Activated CD8-positive, alpha-beta T cell treated with anti-CD3 and anti-CD28 coated beads for 36 hours (primary cell): ENCODE data around the gene MMAB. TPM values are rescaled to one million over a fixed set of nuclear protein-coding genes. Genes with fewer than 3 reads are reported as not detected.

Experiments
- ATAC-seq: fragments of 200-7000 bp; cut with Tn5 transposase; one replicate; pipeline ENCODE4 v1.10.0; 2021; ENCODE audit warnings: mild to moderate bottlenecking, moderate library complexity
- CTCF ChIA-PET: fragments of 350-600 bp; sonication (Branson Sonifier 250); formaldehyde crosslinking; loops from one replicate; lab custom pipeline; 2021; ENCODE audit warnings: antibody characterized with exemption; lab: Charles Lee
- POLR2A ChIA-PET: fragments of 350-600 bp; sonication (Branson Sonifier 250); formaldehyde crosslinking; loops from one replicate; lab custom pipeline; 2021; ENCODE audit warnings: antibody characterized with exemption; lab: Charles Lee
- DNase-seq: peaks from one replicate; pipeline ENCODE4 v3.0.0-alpha.2; 2020
- H3K27ac Mint-ChIP-seq: one replicate; pipeline ENCODE4 v1.8.0; 2021; ENCODE audit warnings: mild to moderate bottlenecking, mixed read lengths
- H3K27me3 Mint-ChIP-seq: one replicate; pipeline ENCODE4 v1.8.0; 2021; ENCODE audit warnings: mixed read lengths
- H3K36me3 Mint-ChIP-seq: one replicate; pipeline ENCODE4 v1.8.0; 2021; ENCODE audit warnings: low read depth, mixed read lengths
- H3K4me1 Mint-ChIP-seq: one replicate; pipeline ENCODE4 v1.8.0; 2021; ENCODE audit warnings: low read depth, mixed read lengths
- H3K4me3 Mint-ChIP-seq: one replicate; pipeline ENCODE4 v1.8.0; 2021; ENCODE audit warnings: mild to moderate bottlenecking, moderate library complexity, mixed read lengths
- H3K9me3 Mint-ChIP-seq: one replicate; pipeline ENCODE4 v1.8.0; 2021; ENCODE audit warnings: mixed read lengths
- CTCF ChIP-seq: fragments of 200-600 bp; IDR thresholded peaks from one replicate; pipeline ENCODE4 v1.8.0; 2022; ENCODE audit warnings: antibody characterized with exemption, mild to moderate bottlenecking
- intact Hi-C: fragments of 100-400 bp; cut with micrococcal nuclease; formaldehyde crosslinking; loops from one replicate; pipeline ENCODE4 v1.10.0; 2022
- total RNA-seq, 2 experiments: library from RNA; stranded (reverse); gene quantifications; one replicate each; pipeline ENCODE4 v1.2.3, GENCODE V29; 2021

MMAB gene
- total RNA-seq, 2 experiments from 2014 or later, result 60.5 to 60.9 TPM

GRCh38 chr12:109535863-109536250 lies 37.4 kb downstream of the MMAB start:
- POLR2A ChIA-PET, result no interaction called here
- H3K27me3 Mint-ChIP-seq, result no peaks in the 10 kb centered on the region
- no peaks in the 10 kb centered on the region for H3K4me1 Mint-ChIP-seq
- H3K27ac Mint-ChIP-seq, result no peak overlapping the region
- H3K9me3 Mint-ChIP-seq, result no peaks in the 10 kb centered on the region
- no peak for TF ChIP-seq CTCF
- ATAC-seq (no peak), DNase-seq (no peak)
- CTCF ChIA-PET, result no interaction called here
- no peak overlapping the region for H3K4me3 Mint-ChIP-seq
- no peaks in the 10 kb centered on the region for H3K36me3 Mint-ChIP-seq
- intact Hi-C loops, result no loop called here

DNA sequence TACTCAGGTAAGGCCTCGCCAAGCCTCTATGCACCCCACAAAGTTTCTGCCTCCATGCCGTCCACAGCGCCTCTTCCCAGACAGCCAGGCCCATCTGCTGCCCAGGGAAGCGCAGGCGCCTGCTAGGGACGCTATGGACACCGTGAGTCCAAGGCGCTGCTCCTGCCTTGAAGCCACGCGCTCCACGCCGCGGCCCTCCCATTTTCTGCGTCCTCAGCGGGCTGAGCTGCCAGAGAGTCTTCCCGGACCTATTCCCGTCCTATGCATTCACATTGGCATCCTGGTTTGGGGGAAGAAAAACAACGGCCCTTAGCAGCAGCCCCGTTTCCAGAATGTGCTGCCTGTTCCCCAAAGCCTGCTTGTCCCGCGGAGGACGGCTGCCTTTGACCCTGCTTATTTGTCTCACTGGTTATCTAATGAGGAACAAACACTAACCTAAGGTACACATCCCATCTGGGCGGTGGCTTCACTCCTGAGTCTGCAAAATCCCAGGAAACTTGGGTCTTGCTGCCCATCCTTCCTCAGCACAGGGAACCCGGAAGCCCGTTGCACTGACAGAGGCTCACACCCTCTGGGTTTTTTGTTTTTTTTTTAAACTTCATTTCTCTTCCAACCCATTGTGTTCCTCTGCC lies 38.0 kb downstream of the MMAB start:
- CTCF ChIA-PET, result no interaction called here
- DNase-seq (no peak), ATAC-seq (no peak)
- no peak for TF ChIP-seq CTCF
- Mint-ChIP-seq H3K27me3 (no peaks in the 10 kb centered on the region), H3K36me3 (no peaks in the 10 kb centered on the region), H3K27ac (no peak overlapping the region), H3K4me3 (no peak overlapping the region), H3K4me1 (no peaks in the 10 kb centered on the region), H3K9me3 (no peaks in the 10 kb centered on the region)
- intact Hi-C loops, result no loop called here
- POLR2A ChIA-PET, result no interaction called here

DNA sequence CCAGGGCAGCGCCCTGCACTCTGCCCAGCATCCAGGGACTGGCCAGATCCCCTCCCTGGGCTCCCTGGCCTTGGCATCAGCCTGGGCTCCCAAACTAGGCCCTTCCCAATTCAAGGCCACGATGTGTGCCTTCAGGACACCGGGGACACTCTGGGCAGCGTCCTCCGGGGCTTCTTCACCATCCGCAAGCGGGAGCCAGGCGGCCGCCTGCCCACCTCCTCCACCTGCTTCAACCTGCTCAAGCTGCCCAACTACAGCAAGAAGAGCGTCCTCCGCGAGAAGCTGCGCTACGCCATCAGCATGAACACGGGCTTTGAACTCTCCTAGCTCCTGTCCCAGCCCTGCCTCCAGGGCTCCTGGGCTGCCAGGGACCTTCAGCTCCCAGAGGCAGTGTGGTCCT lies 38.8 kb downstream of the MMAB start:
- Mint-ChIP-seq H3K27me3 (no peaks in the 10 kb centered on the region), H3K27ac (no peak overlapping the region), H3K4me1 (no peaks in the 10 kb centered on the region), H3K36me3 (no peaks in the 10 kb centered on the region), H3K9me3 (no peaks in the 10 kb centered on the region), H3K4me3 (no peak overlapping the region)
- ChIA-PET POLR2A (no interaction called here), CTCF (no interaction called here)
- intact Hi-C loops, result no loop called here
- ATAC-seq (no peak), DNase-seq (no peak)
- TF ChIP-seq CTCF, result no peak

GRCh38 chr12:109533487-109533740 lies 39.9 kb downstream of the MMAB start:
- ChIA-PET CTCF (no interaction called here), POLR2A (no interaction called here)
- intact Hi-C loops, result no loop called here
- Mint-ChIP-seq H3K4me3 (no peak overlapping the region), H3K9me3 (no peaks in the 10 kb centered on the region), H3K4me1 (no peaks in the 10 kb centered on the region), H3K27ac (no peak overlapping the region), H3K27me3 (no peaks in the 10 kb centered on the region), H3K36me3 (no peaks in the 10 kb centered on the region)
- no peak for ATAC-seq
- TF ChIP-seq CTCF, result no peak
- DNase-seq, result no peak

DNA sequence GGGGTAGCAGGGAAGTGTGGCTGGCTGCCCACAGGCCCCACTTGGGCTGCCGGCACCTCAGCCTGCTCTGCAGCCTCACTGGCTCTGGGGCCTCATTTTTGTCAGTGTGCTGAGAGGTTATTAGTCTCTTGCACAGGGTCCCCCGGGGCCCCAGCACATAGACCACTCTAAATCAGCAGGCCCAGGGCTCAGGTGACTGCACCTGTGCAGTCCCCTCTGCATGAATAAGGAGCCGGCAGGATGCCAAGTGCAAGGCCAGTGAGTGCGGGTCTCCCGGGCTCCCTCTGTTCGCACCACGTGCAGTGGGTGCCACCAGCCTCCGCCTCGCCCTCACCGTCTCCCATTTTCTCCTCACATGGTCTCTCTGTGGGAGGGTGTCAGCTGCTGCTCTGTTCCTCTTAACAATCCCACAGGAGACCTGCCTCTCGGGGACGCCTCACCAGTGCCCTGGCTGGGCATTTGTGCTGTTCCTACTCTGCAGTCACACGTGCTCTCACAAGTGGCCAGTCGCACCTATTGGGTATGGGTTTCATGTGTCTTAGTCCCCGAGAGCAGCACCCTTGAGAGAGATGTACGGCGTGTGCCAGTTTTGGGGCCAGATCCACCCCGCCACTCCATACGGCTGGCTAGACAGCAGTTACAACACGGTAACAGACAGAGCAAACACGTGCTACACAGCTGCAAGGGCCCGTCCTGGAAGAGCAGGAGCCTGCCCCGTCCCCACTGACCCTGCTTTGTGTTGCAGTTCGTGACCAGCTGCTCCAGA lies 40.4 kb downstream of the MMAB start:
- DNase-seq (no peak), ATAC-seq (no peak)
- Mint-ChIP-seq H3K4me3 (no peak overlapping the region), H3K9me3 (no peaks in the 10 kb centered on the region), H3K4me1 (no peaks in the 10 kb centered on the region), H3K27me3 (no peaks in the 10 kb centered on the region), H3K36me3 (no peaks in the 10 kb centered on the region), H3K27ac (no peak overlapping the region)
- intact Hi-C loops, result no loop called here
- no peak for TF ChIP-seq CTCF
- ChIA-PET POLR2A (no interaction called here), CTCF (no interaction called here)
